HCT116 (cell line): Measurements from ENCODE around the gene ANKRD39.

Source experiments
- CEBPB ChIP-seq: IDR thresholded peaks from 2 replicates; pipeline ENCODE4 v1.6.1; 2012; ENCODE audit warnings: low read depth
- EZH2 ChIP-seq: fragments of 200-600 bp; sonication (generic); IDR thresholded peaks from 2 replicates; pipeline ENCODE4 v1.6.1; 2017; ENCODE audit warnings: antibody characterized with exemption, mixed run types
- EZH2phosphoT487 ChIP-seq: fragments of 200-600 bp; IDR thresholded peaks from 2 replicates; pipeline ENCODE4 v1.6.1; 2018; ENCODE audit warnings: antibody characterized with exemption, borderline replicate concordance
- JUND ChIP-seq: IDR thresholded peaks from 2 replicates; pipeline ENCODE4 v1.6.1; 2012
- SIN3A ChIP-seq: IDR thresholded peaks from 2 replicates; pipeline ENCODE4 v1.6.1; 2012; ENCODE audit warnings: low read depth
- TF ChIP-seq, protein P1 (sequence below): IDR thresholded peaks from 2 replicates; pipeline ENCODE4 v1.6.1; 2011; ENCODE audit warnings: mild to moderate bottlenecking, low read length, moderate library complexity; ENCODE audit not compliant: insufficient replicate concordance; ENCODE audit errors: extremely low read depth
- TF ChIP-seq, protein P2 (sequence below), 3 experiments: fragments of 200-600 bp in 1 of 3; sonication (generic) in 1 of 3; IDR thresholded peaks in 2 of 3; conservative IDR thresholded peaks in 1 of 3; 2 replicates each; pipeline ENCODE4 v1.5.1; 2012 to 2017; ENCODE audit warnings: low read depth in 2 of 3, low read length in 2 of 3, antibody characterized with exemption in 1 of 3, borderline replicate concordance in 1 of 3, control low read depth in 1 of 3, mild to moderate bottlenecking in 1 of 3, mixed read lengths in 1 of 3, mixed run types in 1 of 3, moderate library complexity in 1 of 3; ENCODE audit not compliant: insufficient read depth in 1 of 3
- TF ChIP-seq, protein P3 (sequence below): IDR thresholded peaks from 2 replicates; pipeline ENCODE4 v1.6.1; 2012

DNA sequence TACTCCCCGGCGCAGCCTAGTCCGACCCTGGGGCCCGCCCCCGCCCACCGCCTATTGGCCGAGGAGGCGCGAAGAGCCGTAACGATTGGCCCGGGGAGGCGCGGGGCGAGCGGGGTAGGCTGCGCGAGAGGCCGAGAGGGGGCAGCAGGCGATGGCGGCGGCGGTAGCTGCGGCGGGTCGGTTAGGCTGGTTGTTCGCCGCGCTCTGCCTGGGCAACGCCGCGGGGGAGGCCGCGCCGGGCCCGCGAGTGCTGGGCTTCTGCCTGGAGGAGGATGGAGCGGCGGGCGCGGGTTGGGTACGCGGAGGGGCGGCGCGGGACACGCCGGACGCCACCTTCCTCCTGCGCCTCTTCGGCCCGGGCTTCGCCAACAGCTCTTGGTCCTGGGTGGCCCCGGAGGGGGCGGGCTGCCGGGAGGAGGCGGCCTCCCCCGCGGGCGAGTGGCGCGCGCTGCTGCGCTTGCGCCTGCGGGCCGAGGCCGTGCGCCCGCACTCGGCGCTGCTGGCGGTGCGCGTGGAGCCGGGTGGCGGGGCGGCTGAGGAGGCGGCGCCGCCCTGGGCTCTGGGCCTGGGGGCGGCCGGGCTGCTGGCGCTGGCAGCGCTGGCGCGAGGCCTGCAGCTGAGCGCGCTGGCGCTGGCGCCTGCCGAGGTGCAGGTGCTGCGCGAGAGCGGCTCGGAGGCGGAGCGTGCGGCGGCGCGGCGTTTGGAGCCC, 41.5 kb downstream of the ANKRD39 start, which contains the start of gene CNNM3:
- TF ChIP-seq, protein P1, sequence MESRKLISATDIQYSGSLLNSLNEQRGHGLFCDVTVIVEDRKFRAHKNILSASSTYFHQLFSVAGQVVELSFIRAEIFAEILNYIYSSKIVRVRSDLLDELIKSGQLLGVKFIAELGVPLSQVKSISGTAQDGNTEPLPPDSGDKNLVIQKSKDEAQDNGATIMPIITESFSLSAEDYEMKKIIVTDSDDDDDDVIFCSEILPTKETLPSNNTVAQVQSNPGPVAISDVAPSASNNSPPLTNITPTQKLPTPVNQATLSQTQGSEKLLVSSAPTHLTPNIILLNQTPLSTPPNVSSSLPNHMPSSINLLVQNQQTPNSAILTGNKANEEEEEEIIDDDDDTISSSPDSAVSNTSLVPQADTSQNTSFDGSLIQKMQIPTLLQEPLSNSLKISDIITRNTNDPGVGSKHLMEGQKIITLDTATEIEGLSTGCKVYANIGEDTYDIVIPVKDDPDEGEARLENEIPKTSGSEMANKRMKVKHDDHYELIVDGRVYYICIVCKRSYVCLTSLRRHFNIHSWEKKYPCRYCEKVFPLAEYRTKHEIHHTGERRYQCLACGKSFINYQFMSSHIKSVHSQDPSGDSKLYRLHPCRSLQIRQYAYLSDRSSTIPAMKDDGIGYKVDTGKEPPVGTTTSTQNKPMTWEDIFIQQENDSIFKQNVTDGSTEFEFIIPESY = no peak
- TF ChIP-seq, protein P2, sequence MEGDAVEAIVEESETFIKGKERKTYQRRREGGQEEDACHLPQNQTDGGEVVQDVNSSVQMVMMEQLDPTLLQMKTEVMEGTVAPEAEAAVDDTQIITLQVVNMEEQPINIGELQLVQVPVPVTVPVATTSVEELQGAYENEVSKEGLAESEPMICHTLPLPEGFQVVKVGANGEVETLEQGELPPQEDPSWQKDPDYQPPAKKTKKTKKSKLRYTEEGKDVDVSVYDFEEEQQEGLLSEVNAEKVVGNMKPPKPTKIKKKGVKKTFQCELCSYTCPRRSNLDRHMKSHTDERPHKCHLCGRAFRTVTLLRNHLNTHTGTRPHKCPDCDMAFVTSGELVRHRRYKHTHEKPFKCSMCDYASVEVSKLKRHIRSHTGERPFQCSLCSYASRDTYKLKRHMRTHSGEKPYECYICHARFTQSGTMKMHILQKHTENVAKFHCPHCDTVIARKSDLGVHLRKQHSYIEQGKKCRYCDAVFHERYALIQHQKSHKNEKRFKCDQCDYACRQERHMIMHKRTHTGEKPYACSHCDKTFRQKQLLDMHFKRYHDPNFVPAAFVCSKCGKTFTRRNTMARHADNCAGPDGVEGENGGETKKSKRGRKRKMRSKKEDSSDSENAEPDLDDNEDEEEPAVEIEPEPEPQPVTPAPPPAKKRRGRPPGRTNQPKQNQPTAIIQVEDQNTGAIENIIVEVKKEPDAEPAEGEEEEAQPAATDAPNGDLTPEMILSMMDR (IDR thresholded peaks at IDR 0.05 in 2 of 3, conservative IDR thresholded peaks at IDR 0.05 in 1 of 3; ENCODE audit: borderline replicate concordance in 1 of 3, insufficient read depth in 1 of 3, low read depth in 2 of 3, low read length in 2 of 3) = peak in 2 of 3 experiments; percentile 43 to 62; a peak in 4 of 6 replicates
- no peak for TF ChIP-seq EZH2phosphoT487
- no peak for TF ChIP-seq CEBPB
- no peak for TF ChIP-seq JUND
- TF ChIP-seq, protein P3, sequence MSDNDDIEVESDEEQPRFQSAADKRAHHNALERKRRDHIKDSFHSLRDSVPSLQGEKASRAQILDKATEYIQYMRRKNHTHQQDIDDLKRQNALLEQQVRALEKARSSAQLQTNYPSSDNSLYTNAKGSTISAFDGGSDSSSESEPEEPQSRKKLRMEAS = no peak
- TF ChIP-seq EZH2 = no peak
- 0 out of 2 replicates have a peak, but pooled peaks have one; percentile 42 for TF ChIP-seq SIN3A
